ENCODE data around the gene RND2.

DNA sequence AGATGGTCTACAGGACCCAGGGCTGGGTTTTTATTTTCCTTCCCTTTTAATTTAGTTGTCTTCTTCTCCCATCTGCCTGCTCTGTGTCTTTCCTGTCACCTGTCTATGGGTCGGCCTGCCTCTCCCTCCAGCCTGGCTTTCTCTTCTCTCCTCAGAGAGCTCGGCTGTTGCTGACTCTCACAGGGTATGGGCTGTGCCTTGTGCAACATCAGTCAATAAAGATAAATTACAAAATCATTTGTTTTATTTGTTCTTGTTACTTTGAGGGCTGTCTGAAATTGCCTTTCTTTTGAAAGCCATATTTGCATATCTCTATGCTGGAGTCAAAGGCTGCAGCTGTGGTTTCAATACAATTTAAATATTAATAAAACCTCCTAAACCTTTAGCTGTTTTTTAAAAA, 15.6 kb downstream of the RND2 start:
- TF ChIP-seq, protein P1, sequence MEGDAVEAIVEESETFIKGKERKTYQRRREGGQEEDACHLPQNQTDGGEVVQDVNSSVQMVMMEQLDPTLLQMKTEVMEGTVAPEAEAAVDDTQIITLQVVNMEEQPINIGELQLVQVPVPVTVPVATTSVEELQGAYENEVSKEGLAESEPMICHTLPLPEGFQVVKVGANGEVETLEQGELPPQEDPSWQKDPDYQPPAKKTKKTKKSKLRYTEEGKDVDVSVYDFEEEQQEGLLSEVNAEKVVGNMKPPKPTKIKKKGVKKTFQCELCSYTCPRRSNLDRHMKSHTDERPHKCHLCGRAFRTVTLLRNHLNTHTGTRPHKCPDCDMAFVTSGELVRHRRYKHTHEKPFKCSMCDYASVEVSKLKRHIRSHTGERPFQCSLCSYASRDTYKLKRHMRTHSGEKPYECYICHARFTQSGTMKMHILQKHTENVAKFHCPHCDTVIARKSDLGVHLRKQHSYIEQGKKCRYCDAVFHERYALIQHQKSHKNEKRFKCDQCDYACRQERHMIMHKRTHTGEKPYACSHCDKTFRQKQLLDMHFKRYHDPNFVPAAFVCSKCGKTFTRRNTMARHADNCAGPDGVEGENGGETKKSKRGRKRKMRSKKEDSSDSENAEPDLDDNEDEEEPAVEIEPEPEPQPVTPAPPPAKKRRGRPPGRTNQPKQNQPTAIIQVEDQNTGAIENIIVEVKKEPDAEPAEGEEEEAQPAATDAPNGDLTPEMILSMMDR (IDR thresholded peaks at IDR 0.05) = no peak
- TF ChIP-seq POLR2A (IDR thresholded peaks at IDR 0.05) = no peak

All from breast epithelium (tissue), 3 donors.